Endothelial cell of umbilical vein (primary cell): ENCODE measurements around the gene SEMA3A. TPM values are rescaled to one million over a fixed set of nuclear protein-coding genes. Genes with fewer than 3 reads are reported as not detected.
A peak's percentile ranks its signal among the peaks of the same experiment; 100 is the strongest.
"Not testable (repeated sequence)": the region's sequence is repeated elsewhere in the genome, so short reads cannot be mapped to it uniquely, and the experiment has no call there.

Experiments used
- BruUV-seq: library from RNA; stranded (reverse); fragments of 400-500 nt; replicated peaks from 2 replicates; lab custom pipeline; 2021; lab: Mats Ljungman, UMichigan
- CTCF ChIA-PET: fragments of 300-600, 350-600 bp; sonication (Branson Sonifier 250); formaldehyde crosslinking; loops from one replicate; lab custom pipeline; 2021; ENCODE audit warnings: antibody characterized with exemption, inconsistent platforms; lab: Charles Lee
- POLR2A ChIA-PET: fragments of 300-600, 350-600 bp; sonication (Branson Sonifier 250); formaldehyde crosslinking; loops from one replicate; lab custom pipeline; 2021; ENCODE audit warnings: antibody characterized with exemption, inconsistent platforms; lab: Charles Lee
- DNase-seq: peaks from one replicate; pipeline ENCODE4 v3.0.0-alpha.2; 2011; ENCODE audit warnings: low read depth, low spot score
- FAIRE-seq: peaks from 2 replicates; lab custom pipeline; 2011; peaks lifted over from hg19 to GRCh38; lab: Jason Lieb, UNC
- H2AFZ ChIP-seq: 2 replicates; pipeline ENCODE4 v1.6.0; 2012; ENCODE audit warnings: low read depth, low read length, control low read depth, inconsistent platforms
- H3K27ac ChIP-seq: 2 replicates; pipeline ENCODE4 v1.5.1; 2011; ENCODE audit warnings: low read depth, mild to moderate bottlenecking, control low read depth, low read length, moderate library complexity; ENCODE audit not compliant: insufficient read depth
- H3K27me3 ChIP-seq, 2 experiments: 2 replicates each; pipeline versions ENCODE4 v1.6.0 to v1.6.1; 2011; ENCODE audit warnings: low read length in 2 of 2, mixed read lengths in 1 of 2; ENCODE audit not compliant: control insufficient read depth in 2 of 2, insufficient read depth in 2 of 2
- H3K36me3 ChIP-seq, 2 experiments: 2 replicates in 1 of 2; 3 replicates in 1 of 2; pipeline ENCODE4 v1.5.1; 2011; ENCODE audit warnings: low read length in 2 of 2, mild to moderate bottlenecking in 1 of 2, moderate library complexity in 1 of 2; ENCODE audit not compliant: control insufficient read depth in 2 of 2, insufficient read depth in 2 of 2; ENCODE audit errors: extremely low read depth in 1 of 2
- H3K4me1 ChIP-seq: 3 replicates; pipeline ENCODE4 v1.5.1; 2011; ENCODE audit warnings: mild to moderate bottlenecking, low read length; ENCODE audit not compliant: control insufficient read depth, insufficient read depth; ENCODE audit errors: extremely low read depth
- H3K4me2 ChIP-seq: 2 replicates; pipeline ENCODE4 v1.6.1; 2011; ENCODE audit warnings: low read length, control low read depth, mixed read lengths; ENCODE audit not compliant: insufficient read depth
- H3K4me3 ChIP-seq, 3 experiments: fragments of 200-600 bp in 1 of 3; sonication (generic), shearing (Covaris generic) in 1 of 3; replicated peaks in 1 of 3; 2 replicates each; pipeline ENCODE4 v1.5.1; 2011 to 2016; ENCODE audit warnings: control low read depth in 3 of 3, low read length in 3 of 3, mild to moderate bottlenecking in 2 of 3, inconsistent platforms in 1 of 3, low read depth in 1 of 3, moderate library complexity in 1 of 3; ENCODE audit not compliant: insufficient read depth in 1 of 3
- H3K79me2 ChIP-seq: 2 replicates; pipeline ENCODE4 v1.6.0; 2012; ENCODE audit warnings: low read length, inconsistent platforms; ENCODE audit not compliant: control insufficient read depth, insufficient read depth
- H3K9ac ChIP-seq: replicated peaks from 2 replicates; pipeline ENCODE3; 2011; ENCODE audit warnings: low read length, control low read depth; ENCODE audit not compliant: insufficient read depth; ENCODE audit errors: extremely low read depth
- H3K9me1 ChIP-seq: replicated peaks from 3 replicates; pipeline ENCODE4 v1.6.0; 2011; ENCODE audit warnings: mild to moderate bottlenecking, low read length; ENCODE audit not compliant: control insufficient read depth, insufficient read depth; ENCODE audit errors: extremely low read depth
- H3K9me3 ChIP-seq: replicated peaks from 2 replicates; pipeline ENCODE4 v1.5.1; 2012; ENCODE audit warnings: low read length, inconsistent platforms; ENCODE audit not compliant: control insufficient read depth, insufficient read depth
- H4K20me1 ChIP-seq: replicated peaks from 2 replicates; pipeline ENCODE3; 2011; ENCODE audit warnings: mild to moderate bottlenecking, low read length; ENCODE audit not compliant: control insufficient read depth, insufficient read depth; ENCODE audit errors: extremely low read depth
- FOS ChIP-seq: IDR thresholded peaks from 2 replicates; pipeline ENCODE4 v1.6.1; 2011; ENCODE audit warnings: mild to moderate bottlenecking, low read length, moderate library complexity, borderline replicate concordance; ENCODE audit not compliant: insufficient read depth
- GATA2 ChIP-seq: IDR thresholded peaks from 2 replicates; pipeline ENCODE4 v1.7.0; 2011; ENCODE audit warnings: low read depth, mild to moderate bottlenecking, moderate library complexity, mixed read lengths, low read length; ENCODE audit not compliant: insufficient read length, insufficient read depth
- POLR2AphosphoS5 ChIP-seq: IDR thresholded peaks from 2 replicates; pipeline ENCODE4 v1.6.1; 2012; ENCODE audit warnings: low read depth, mild to moderate bottlenecking, control low read depth, low read length, moderate library complexity; ENCODE audit not compliant: insufficient read depth
- dilution Hi-C: fragments of 300-500 bp; cut with MboI; formaldehyde crosslinking; loops from one replicate; pipeline ENCODE4 v1.15.0; 2019; ENCODE audit warnings: low sequenced_read_pairs; ENCODE audit not compliant: extremely low pct_ligation_motif_present
- intact Hi-C: fragments of 100-400 bp; cut with micrococcal nuclease; formaldehyde crosslinking; loops from one replicate; pipeline ENCODE4 v1.10.0; 2022
- polyA plus RNA-seq, 4 experiments: library from polyadenylated mRNA; depleted of rRNA in 3 of 4; stranded (reverse) in 3 of 4; unstranded in 1 of 4; fragments of >200 nt; gene quantifications; 2 replicates each; pipeline versions ENCODE4 v1.2.1 to v1.2.3, GENCODE V29; 2011 to 2012; ENCODE audit warnings: missing spikeins in 1 of 4
- total RNA-seq: library from RNA; stranded (reverse); gene quantifications from 2 replicates; pipeline ENCODE4 v1.2.3, GENCODE V29; 2021

SEMA3A gene
- total and polyA plus RNA-seq, 2 donors (not counting 3 experiments of a cell fraction or from before 2014, with no cell fraction given): 0.68 to 1.2 TPM

DNA sequence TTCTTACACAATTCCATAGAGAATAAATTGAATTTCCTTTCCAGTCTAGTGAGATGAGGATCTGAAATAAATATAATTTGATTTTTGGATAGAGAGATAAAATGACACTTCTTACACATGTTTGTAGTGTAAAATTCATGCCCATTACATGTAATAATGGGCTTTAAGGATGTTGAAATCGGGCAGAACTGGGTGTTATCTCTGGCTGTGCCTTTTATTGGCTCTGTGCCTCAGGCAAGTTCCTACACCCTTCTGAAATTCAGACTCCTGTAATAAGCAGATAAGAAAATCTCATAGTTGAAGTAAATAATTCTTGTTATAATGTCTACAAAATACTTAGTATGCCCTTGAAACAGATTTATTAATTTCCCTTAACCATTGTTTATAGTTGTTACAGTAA is 125.6 kb downstream of the SEMA3A start:
- ChIA-PET POLR2A (no interaction called here), CTCF (no interaction called here)
- DNase-seq (peak; percentile 43), FAIRE-seq (no peak)
- H2AFZ ChIP-seq: no peak overlapping the region
- no peaks in the 10 kb centered on the region for H3K9me1 ChIP-seq
- no peaks in the 10 kb centered on the region for H3K36me3 ChIP-seq
- no peak overlapping the region for H3K4me2 ChIP-seq
- H3K4me1 ChIP-seq: peaks cover 9% of the 10 kb centered on the region
- H3K9me3 ChIP-seq: no peaks in the 10 kb centered on the region
- TF ChIP-seq POLR2AphosphoS5: no peak
- no peak for TF ChIP-seq GATA2
- no peak for TF ChIP-seq FOS
- H3K27me3 ChIP-seq: no peaks in the 10 kb centered on the region
- dilution Hi-C loops (no loop called here), intact Hi-C loops (no loop called here)
- no peak overlapping the region for H3K4me3 ChIP-seq
- no peak overlapping the region for H3K9ac ChIP-seq
- H4K20me1 ChIP-seq: no peaks in the 10 kb centered on the region
- H3K79me2 ChIP-seq: no peaks in the 10 kb centered on the region
- no peak overlapping the region for H3K27ac ChIP-seq
- BruUV-seq: no TSS peak

GRCh38 chr7:84062489-84062901 is 132.1 kb downstream of the SEMA3A start:
- H3K27me3 ChIP-seq, H4K20me1 ChIP-seq, H3K9me1 ChIP-seq, H3K36me3 ChIP-seq, BruUV-seq, DNase-seq, H3K9me3 ChIP-seq, H3K4me2 ChIP-seq, H3K9ac ChIP-seq, H3K27ac ChIP-seq, dilution Hi-C loops, intact Hi-C loops, H3K4me3 ChIP-seq, CTCF ChIA-PET, H3K79me2 ChIP-seq, POLR2A ChIA-PET, FAIRE-seq, H2AFZ ChIP-seq: not testable (repeated sequence)
- H3K4me1 ChIP-seq: peaks cover 24% of the 10 kb centered on the region
